NK-92 (cell line): Measurements from ENCODE around the gene SLC29A4.
"Not testable (repeated sequence)": the region's sequence is repeated elsewhere in the genome, so short reads cannot be mapped to it uniquely, and the experiment has no call there.

Experiments
- DNase-seq: peaks from one replicate; lab custom pipeline; 2025; ENCODE audit not compliant: unreplicated experiment; lab: John Stamatoyannopoulos, UW

SLC29A4 gene

GRCh38 chr7:5320802-5321396 lies 38.2 kb downstream of the SLC29A4 start:
- no peak for DNase-seq

- DNase-seq: no peak
These were observed 40.1 kb downstream of the SLC29A4 start for GRCh38 chr7:5322621-5323410.

- DNase-seq: not testable (repeated sequence)
These were observed 41.3 kb downstream of the SLC29A4 start for GRCh38 chr7:5323800-5324781.

- no peak for DNase-seq
These were observed 42.2 kb downstream of the SLC29A4 start for GRCh38 chr7:5324961-5325360.

- DNase-seq: no peak
These were observed 47.5 kb downstream of the SLC29A4 start for GRCh38 chr7:5330288-5330687.

GRCh38 chr7:5332579-5332978 lies 49.8 kb downstream of the SLC29A4 start:
- DNase-seq: no peak

GRCh38 chr7:5333121-5334045 lies 50.6 kb downstream of the SLC29A4 start:
- DNase-seq: no peak

GRCh38 chr7:5334671-5335070 lies 51.9 kb downstream of the SLC29A4 start:
- no peak for DNase-seq

- no peak for DNase-seq
These were observed 54.3 kb downstream of the SLC29A4 start for GRCh38 chr7:5337047-5337446.

- no peak for DNase-seq
These were observed 57.2 kb downstream of the SLC29A4 start for GRCh38 chr7:5339955-5340354.

- no peak for DNase-seq
These were observed 59.9 kb downstream of the SLC29A4 start for GRCh38 chr7:5342631-5343030.

- DNase-seq: no peak
These were observed 61.1 kb downstream of the SLC29A4 start for GRCh38 chr7:5343884-5344283.

GRCh38 chr7:5344342-5344741 lies 61.6 kb downstream of the SLC29A4 start:
- DNase-seq: no peak

GRCh38 chr7:5345171-5345570 lies 62.4 kb downstream of the SLC29A4 start:
- DNase-seq: no peak

- DNase-seq: no peak
These were observed 62.9 kb downstream of the SLC29A4 start for GRCh38 chr7:5345671-5346070.

- DNase-seq: no peak
These were observed 65.6 kb downstream of the SLC29A4 start for GRCh38 chr7:5348134-5349004.

GRCh38 chr7:5349005-5349380 lies 66.2 kb downstream of the SLC29A4 start:
- no peak for DNase-seq

GRCh38 chr7:5349437-5350173 lies 66.9 kb downstream of the SLC29A4 start:
- DNase-seq: no peak

- no peak for DNase-seq
These were observed 67.4 kb downstream of the SLC29A4 start for GRCh38 chr7:5350174-5350463.
